ENCODE results near the gene PRKN.

DNA sequence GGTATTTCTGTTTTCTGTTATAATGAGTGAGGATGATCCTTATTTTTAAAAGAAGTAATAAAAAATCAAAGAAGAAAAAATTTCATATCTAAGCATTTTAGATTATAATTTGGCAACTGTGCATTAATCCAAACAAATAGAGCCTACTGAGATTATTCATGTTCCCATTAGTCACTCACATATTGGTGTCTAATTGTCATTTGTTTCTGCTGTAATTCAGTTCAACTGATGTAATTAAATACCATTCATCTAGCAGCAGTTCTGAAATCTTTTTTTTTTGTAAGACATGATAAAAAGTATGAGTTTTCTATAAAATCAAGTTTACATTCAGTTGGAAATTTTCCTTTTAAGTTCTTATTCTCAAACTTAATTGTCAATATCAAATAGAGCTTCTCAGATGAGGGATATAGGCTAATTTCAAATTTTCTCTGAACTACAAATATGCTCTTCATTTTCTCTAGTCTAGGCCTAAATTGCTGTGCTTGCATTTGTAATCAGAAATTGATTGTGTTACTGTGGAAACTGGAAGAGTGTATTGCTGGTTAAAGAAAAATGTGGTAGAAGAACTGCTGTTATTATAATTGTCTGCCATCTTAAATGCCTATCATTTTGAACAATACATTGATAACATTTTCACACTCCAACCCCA, 23.8 kb upstream of the PRKN start:
- TF ChIP-seq, protein P1, sequence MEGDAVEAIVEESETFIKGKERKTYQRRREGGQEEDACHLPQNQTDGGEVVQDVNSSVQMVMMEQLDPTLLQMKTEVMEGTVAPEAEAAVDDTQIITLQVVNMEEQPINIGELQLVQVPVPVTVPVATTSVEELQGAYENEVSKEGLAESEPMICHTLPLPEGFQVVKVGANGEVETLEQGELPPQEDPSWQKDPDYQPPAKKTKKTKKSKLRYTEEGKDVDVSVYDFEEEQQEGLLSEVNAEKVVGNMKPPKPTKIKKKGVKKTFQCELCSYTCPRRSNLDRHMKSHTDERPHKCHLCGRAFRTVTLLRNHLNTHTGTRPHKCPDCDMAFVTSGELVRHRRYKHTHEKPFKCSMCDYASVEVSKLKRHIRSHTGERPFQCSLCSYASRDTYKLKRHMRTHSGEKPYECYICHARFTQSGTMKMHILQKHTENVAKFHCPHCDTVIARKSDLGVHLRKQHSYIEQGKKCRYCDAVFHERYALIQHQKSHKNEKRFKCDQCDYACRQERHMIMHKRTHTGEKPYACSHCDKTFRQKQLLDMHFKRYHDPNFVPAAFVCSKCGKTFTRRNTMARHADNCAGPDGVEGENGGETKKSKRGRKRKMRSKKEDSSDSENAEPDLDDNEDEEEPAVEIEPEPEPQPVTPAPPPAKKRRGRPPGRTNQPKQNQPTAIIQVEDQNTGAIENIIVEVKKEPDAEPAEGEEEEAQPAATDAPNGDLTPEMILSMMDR (IDR thresholded peaks at IDR 0.05): no peak
- TF ChIP-seq POLR2A (IDR thresholded peaks at IDR 0.05) (no peak), POLR2AphosphoS5 (IDR thresholded peaks at IDR 0.05) (no peak)
